ENCODE data around the gene GPAT2.
"Not testable (repeated sequence)": the region's sequence is repeated elsewhere in the genome, so short reads cannot be mapped to it uniquely, and the experiment has no call there.

GPAT2 gene

DNA sequence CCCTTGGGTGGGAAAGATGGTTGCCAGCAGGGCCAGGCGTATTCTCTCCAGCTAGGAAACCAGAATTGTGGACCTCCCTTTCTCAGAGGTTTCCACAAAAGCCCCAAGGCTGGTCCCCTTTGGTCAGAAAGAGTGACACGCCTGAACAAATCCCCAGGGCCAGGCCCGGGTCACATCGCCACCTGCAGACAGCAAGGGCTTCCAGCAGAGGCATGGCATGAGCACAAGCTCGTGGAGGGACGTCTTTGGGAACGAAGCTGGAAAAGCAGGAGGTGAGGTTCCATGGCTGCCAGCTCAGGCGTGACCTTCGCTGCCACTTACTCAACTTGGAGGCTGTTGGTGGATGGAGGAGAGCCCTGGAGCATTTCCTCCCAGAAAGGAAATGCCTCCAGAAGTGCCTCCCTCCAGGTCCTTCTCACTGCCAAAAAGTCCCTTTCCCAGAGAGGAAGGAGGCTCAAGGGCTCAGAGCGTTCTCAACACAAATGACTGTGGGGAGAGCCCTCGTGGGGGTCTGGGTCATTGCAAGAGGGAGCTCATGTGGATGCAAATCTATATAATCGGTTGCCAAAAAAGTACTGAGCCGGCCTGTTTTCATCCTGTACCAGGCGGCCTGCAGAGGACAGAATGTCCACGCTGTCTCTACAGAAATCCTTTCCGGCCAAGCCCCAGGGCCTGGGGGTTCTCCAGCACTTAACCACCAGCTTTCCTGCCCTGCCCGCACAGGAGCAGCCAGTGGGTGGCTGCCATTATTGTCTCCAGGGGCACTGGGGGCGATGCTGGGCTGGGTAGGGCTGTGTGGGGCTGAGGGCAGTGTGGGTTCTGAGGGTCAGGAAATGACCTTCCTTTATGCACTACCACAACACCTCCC is 14.6 kb upstream of the GPAT2 start:
- not testable (repeated sequence) for H3K27ac ChIP-seq; H3K36me3 ChIP-seq (ENCODE audit: insufficient read depth, low read length); H3K4me3 ChIP-seq; H3K9me3 ChIP-seq (ENCODE audit: low read depth, low read length); DNase-seq (ENCODE audit: low read depth, low spot score); H3K9ac ChIP-seq (ENCODE audit: insufficient read length)

DNA sequence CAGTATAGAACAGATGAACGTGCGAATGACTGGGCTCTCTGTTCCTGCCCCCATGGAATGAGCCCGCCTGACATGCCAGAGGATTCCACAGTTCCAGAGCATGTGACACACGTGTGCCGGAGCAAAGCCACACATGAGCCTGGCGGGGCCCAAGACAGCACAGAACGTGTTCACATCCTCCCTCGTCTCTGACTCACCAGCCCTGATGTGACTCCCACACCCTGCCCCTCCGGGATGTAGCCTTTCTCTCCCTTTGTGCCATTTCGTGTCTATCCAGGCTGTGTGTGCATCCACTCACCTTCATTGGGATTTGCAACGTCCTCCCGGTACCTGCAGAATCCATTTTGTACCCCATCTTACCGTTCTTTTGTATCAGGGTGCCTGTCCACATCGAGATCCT is 838 bp upstream of the GPAT2 start:
- H3K27ac ChIP-seq; H3K9me3 ChIP-seq (ENCODE audit: low read depth, low read length); DNase-seq (ENCODE audit: low read depth, low spot score); H3K4me3 ChIP-seq; H3K36me3 ChIP-seq (ENCODE audit: insufficient read depth, low read length); H3K9ac ChIP-seq (ENCODE audit: insufficient read length): not testable (repeated sequence)

DNA sequence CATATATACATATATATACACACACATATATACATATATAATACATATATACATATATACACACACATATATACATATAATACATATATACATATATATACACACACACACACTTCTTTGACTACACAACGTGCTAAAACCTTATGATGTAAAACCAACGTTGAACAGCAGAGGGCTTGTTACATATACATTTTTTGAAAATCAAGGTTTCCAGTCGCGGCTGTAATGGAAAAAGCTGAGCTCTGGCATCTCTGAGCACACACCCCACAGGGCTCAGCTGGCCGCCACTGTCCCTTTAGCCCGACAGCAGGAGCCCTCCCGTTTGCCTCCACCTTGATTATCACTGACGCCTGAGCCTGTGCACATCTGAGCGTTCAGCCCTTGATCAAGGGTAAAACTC is 719 bp downstream of the GPAT2 start:
- not testable (repeated sequence) for DNase-seq (ENCODE audit: low read depth, low spot score); H3K36me3 ChIP-seq (ENCODE audit: insufficient read depth, low read length); H3K9me3 ChIP-seq (ENCODE audit: low read depth, low read length); H3K4me3 ChIP-seq; H3K27ac ChIP-seq; H3K9ac ChIP-seq (ENCODE audit: insufficient read length)

DNA sequence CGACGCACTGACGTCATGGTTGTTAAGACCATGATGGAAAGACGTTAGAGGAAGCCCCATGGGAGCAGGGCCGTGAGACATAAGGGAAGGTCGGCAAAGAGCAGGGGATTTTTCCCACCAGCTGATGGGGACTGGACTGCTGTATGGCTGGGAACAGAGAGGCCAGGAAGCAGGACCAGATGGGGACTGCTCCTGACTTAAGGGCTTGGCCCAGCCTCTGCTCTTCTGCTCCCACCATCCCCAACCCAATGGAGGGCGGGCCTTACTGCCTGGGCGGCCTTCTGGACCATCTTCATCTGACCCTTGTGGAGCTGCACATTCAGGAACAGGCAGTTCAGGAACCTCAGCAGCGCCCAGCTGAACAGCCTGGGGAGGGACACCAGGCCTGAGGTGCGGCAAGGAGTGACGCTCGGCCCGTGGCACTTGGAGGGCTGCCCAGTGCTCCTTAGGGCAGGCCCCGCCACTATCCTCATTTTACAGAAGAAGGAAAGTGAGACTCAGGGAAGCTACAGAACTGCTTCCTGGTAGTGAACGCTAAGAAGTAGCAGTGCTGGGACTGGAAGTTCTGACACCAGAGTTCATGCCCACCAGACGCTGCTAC is 6.9 kb downstream of the GPAT2 start:
- not testable (repeated sequence) for DNase-seq (ENCODE audit: low read depth, low spot score); H3K36me3 ChIP-seq (ENCODE audit: insufficient read depth, low read length); H3K9ac ChIP-seq (ENCODE audit: insufficient read length); H3K27ac ChIP-seq; H3K4me3 ChIP-seq; H3K9me3 ChIP-seq (ENCODE audit: low read depth, low read length)

DNA sequence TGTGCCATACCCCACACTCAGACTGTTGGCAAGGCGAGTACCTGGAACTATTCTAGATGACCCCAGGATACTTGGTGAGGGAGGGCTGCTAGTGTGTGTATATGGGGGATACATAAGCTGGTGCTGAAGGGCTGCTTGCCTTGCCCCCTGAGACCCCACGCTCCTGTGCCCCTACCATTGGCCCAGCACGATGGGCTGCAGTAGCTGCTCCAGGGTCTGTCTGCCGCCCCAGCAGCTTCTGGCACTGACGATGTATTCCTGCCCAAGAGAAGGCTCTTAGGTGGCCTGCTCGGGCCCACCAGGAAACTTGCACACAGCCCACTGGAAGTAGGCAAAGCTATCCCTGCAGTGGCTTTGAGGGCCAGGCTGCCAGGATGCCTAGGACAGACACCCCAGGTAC is 9.0 kb downstream of the GPAT2 start:
- not testable (repeated sequence) for DNase-seq (ENCODE audit: low read depth, low spot score); H3K36me3 ChIP-seq (ENCODE audit: insufficient read depth, low read length); H3K27ac ChIP-seq; H3K9me3 ChIP-seq (ENCODE audit: low read depth, low read length); H3K9ac ChIP-seq (ENCODE audit: insufficient read length); H3K4me3 ChIP-seq

DNA sequence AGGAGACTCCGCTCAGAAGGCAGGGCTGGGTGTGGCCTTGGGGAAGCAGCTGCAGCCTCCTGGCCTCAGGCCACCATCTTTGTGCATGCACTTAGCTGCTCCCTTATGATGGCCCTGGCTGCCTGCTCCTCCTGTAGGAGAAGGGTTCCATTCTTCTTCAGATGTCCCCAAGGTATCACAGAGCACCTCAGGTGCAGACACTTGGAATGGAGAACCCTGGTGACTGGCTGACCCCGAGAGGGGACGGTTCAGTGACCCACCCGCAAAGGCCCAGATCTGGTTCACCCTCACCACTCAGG is 9.6 kb downstream of the GPAT2 start:
- no peak for DNase-seq (ENCODE audit: low read depth, low spot score)
- no peaks in the 10 kb centered on the region for H3K36me3 ChIP-seq (ENCODE audit: insufficient read depth, low read length)
- no peak overlapping the region for H3K27ac ChIP-seq
- H3K9me3 ChIP-seq (ENCODE audit: low read depth, low read length) = no peaks in the 10 kb centered on the region
- no peak overlapping the region for H3K4me3 ChIP-seq
- TF ChIP-seq FOXP2 (optimal IDR thresholded peaks at IDR 0.05; ENCODE audit: control extremely low read depth, extremely low read length, insufficient read depth) = no peak
- no peak for TF ChIP-seq POLR2AphosphoS5 (IDR thresholded peaks at IDR 0.05; ENCODE audit: borderline replicate concordance, low read depth, low read length)
- no peak for TF ChIP-seq EZH2 (IDR thresholded peaks at IDR 0.05)
- no peak overlapping the region for H3K9ac ChIP-seq (ENCODE audit: insufficient read length)

DNA sequence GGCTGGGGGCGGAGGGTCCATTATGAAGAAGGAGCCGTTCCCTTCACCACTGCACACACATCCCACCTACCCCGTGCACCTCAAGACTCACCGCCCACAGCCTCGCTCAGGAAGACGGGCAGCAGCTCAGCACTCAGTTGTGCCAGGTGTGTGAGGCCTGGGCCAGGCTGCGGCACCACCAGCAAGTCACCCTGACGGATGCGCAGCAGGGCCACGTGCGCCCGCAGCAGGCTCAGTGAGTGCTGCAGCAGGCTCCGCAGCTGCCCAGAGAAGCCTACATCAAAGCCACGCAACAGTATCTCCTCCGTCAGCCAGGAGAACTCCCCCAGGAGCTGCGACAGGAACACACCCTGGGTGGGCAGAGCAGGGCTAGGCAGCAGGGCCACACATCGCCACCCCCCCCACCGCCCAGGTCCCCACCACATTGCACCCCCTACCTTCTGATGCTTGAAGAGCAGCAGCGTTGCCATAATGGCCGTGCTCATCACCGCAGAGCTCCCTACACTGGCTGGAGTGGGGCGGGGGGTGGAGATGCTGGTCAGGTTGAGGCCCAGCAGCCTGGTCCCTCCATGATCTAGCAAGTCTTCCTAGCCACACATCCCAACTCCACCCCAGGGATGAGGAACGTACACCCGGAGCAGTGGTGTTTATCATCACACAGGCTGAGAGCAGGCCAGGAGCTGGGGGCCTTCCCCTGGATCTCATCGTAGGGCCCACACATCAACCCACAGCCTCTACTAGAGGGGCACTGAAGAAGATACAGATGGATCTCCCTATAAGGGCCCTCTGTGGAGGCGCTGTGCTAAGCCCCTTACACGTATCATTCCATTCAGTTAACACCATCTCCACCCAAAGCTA is 10.2 kb downstream of the GPAT2 start:
- no peaks in the 10 kb centered on the region for H3K9me3 ChIP-seq (ENCODE audit: low read depth, low read length)
- H3K36me3 ChIP-seq (ENCODE audit: insufficient read depth, low read length) = no peaks in the 10 kb centered on the region
- TF ChIP-seq FOXP2 (optimal IDR thresholded peaks at IDR 0.05; ENCODE audit: control extremely low read depth, extremely low read length, insufficient read depth) (no peak), POLR2AphosphoS5 (IDR thresholded peaks at IDR 0.05; ENCODE audit: borderline replicate concordance, low read depth, low read length) (no peak), EZH2 (IDR thresholded peaks at IDR 0.05) (no peak)
- H3K9ac ChIP-seq (ENCODE audit: insufficient read length) = no peak overlapping the region
- no peak overlapping the region for H3K4me3 ChIP-seq
- no peak for DNase-seq (ENCODE audit: low read depth, low spot score)
- no peak overlapping the region for H3K27ac ChIP-seq

DNA sequence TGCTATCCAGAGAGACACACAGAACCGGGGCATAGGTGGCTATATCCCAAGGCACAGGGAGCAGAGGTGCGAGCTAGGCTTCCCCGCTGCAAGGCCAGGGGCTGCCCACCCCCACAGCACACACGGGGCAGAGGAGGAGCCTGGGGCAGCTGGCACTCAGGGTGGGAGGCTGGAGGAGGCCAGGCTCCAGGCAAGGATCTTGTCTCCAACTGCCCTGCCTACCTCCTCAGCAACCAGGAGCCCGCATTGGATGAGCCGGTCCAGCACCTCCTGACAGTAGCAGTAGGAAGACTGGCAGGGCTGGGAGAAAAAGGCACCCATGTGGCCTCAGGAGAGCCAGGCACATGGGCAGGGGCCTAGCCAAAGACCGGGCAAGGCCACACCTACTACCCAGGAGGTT is 11.0 kb downstream of the GPAT2 start:
- H3K27ac ChIP-seq; H3K9ac ChIP-seq (ENCODE audit: insufficient read length); H3K4me3 ChIP-seq; H3K36me3 ChIP-seq (ENCODE audit: insufficient read depth, low read length); H3K9me3 ChIP-seq (ENCODE audit: low read depth, low read length); DNase-seq (ENCODE audit: low read depth, low spot score): not testable (repeated sequence)

DNA sequence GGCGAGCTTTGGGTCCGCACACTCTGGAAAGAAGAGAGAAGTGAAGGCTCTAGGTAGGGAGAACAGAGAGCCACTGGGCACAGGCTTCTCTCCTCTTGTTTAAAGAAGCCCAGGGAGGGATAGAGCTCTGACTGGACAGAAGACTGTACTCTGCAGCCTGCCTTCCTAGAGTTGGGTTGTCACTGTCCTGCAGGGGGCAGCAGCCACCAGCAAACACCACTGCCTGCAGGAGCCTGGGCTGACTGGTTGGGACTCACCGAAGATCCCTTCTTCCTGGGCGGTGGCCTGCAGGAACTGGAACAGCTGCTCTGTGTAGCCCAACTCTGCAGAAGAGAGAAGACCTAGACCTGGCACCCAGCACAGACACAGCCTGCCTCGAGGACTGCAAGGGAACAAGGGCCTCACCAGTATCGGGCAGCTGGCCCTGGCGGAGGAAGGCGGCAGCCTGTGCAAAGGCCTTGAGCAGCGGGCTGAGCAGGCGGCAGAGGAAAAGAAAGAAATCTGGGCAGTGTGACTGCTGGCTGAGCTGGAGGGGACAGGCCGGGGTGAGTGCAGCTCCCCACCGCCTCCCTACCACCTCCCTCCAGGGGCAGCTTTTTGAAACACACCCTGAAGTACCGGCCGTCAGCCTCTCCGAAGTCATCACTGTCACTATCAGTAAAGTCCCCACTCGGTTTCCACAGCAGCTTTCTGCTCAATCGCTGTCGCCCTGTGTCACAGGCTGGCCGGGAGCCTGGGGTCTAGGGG is 11.8 kb downstream of the GPAT2 start:
- H3K27ac ChIP-seq; H3K9ac ChIP-seq (ENCODE audit: insufficient read length); H3K9me3 ChIP-seq (ENCODE audit: low read depth, low read length); H3K4me3 ChIP-seq; H3K36me3 ChIP-seq (ENCODE audit: insufficient read depth, low read length): not testable (repeated sequence)
- peak; percentile 1 for DNase-seq (ENCODE audit: low read depth, low spot score)

DNA sequence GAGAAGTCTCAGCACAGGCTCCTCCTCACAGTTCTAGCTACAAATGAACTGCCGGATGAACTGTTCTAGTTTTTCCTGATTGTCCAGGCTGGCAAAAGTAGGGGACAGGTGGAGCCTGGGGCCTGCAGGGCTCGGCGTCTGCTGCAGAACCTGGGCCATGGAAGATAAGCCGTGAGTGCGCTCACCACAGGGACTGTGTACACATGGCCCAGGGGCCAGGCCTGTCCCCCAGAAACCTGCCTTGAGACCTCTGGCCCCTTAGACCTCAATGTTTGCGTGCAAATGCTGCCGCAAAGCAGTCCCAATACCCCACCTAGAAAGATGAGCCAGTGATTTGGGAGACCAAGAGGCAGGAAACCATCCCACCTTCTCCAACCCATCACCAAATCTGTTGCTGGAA is 12.6 kb downstream of the GPAT2 start:
- H3K9me3 ChIP-seq (ENCODE audit: low read depth, low read length); H3K36me3 ChIP-seq (ENCODE audit: insufficient read depth, low read length); H3K4me3 ChIP-seq; DNase-seq (ENCODE audit: low read depth, low spot score); H3K9ac ChIP-seq (ENCODE audit: insufficient read length); H3K27ac ChIP-seq: not testable (repeated sequence)

DNA sequence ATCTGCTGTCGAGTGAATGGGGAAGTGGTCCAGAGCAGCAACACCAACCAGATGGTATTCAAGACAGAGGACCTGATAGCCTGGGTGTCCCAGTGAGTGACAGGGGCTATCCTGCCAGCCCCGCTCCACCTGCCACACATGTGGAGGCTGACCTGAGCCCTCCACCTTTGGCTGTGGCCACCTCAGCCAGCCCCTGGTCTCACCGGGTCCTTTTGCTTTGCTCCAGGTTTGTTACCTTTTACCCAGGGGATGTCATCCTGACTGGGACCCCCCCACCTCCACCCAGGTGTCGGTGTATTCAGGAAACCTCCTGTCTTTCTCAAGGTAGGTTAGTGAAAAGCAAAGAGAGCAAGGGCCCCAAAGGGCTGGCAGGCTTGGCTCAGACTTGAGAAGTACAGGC is 13.6 kb downstream of the GPAT2 start:
- not testable (repeated sequence) for DNase-seq (ENCODE audit: low read depth, low spot score); H3K36me3 ChIP-seq (ENCODE audit: insufficient read depth, low read length); H3K4me3 ChIP-seq; H3K9me3 ChIP-seq (ENCODE audit: low read depth, low read length); H3K27ac ChIP-seq; H3K9ac ChIP-seq (ENCODE audit: insufficient read length)

DNA sequence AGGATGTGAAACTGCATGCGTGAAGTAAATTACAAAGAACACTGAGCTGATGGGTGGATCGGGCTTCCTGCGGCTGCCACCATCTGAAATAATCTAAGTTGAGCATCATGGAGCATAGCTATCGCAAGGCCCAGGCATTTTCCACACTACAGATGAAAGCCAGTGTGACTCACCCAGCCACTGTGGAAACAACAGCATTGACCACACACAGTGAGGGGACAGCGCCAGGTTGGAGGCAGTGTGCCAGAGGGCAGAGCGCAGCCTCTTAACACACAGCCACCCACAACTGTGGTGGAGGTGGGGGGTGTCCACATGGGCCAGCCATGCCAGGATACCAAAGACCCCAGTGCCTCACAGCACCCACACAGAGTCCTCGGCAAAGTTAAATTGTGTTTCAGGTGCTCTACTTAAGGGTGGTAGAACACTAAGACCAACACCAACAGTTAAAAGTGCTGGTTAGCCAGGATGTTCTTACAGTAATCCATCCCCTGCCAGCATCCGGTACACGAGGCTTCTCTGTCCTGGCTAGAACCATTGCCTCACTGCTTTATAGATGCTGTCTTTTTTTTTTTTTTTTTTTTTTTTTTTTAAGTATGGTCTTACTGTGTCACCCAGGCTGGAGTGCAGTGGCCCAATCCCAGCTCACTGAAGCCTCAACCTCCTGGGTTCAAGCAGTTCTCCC is 14.7 kb downstream of the GPAT2 start:
- not testable (repeated sequence) for H3K9me3 ChIP-seq (ENCODE audit: low read depth, low read length); DNase-seq (ENCODE audit: low read depth, low spot score); H3K27ac ChIP-seq; H3K4me3 ChIP-seq; H3K36me3 ChIP-seq (ENCODE audit: insufficient read depth, low read length); H3K9ac ChIP-seq (ENCODE audit: insufficient read length)

Data from SK-N-MC (cell line).